Loucy (cell line): Measurements from ENCODE around the gene AFF3.

Experiments used
- EZH2phosphoT487 ChIP-seq: fragments of 200-600 bp; IDR thresholded peaks from 2 replicates; pipeline ENCODE4 v1.6.1; 2018; ENCODE audit warnings: antibody characterized with exemption, mild to moderate bottlenecking, moderate library complexity, borderline replicate concordance
- TF ChIP-seq, protein P1 (sequence below): fragments of 200-600 bp; sonication (generic); conservative IDR thresholded peaks from 2 replicates; pipeline ENCODE4 v1.5.1; 2014; ENCODE audit warnings: mild to moderate bottlenecking, antibody characterized with exemption, low read length

DNA sequence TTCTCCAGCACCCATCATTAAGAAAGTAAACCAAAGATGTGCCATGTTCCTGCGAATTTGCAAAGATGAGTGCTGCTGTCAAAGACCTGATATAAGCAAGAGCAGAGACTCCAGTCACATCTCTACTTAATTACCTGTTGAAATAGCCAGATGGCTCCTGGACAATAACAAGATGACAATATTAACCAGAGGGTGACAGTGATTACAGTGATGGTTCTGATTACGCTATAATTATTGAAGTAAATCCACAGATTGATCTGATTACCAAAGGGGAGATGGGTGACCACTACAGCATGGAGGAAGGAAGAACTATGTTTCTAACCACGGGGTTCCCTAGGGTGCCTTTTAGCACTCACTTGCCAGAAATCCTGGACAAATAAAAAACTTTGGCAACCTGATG, 36.5 kb upstream of the AFF3 start:
- TF ChIP-seq EZH2phosphoT487: no peak
- TF ChIP-seq, protein P1, sequence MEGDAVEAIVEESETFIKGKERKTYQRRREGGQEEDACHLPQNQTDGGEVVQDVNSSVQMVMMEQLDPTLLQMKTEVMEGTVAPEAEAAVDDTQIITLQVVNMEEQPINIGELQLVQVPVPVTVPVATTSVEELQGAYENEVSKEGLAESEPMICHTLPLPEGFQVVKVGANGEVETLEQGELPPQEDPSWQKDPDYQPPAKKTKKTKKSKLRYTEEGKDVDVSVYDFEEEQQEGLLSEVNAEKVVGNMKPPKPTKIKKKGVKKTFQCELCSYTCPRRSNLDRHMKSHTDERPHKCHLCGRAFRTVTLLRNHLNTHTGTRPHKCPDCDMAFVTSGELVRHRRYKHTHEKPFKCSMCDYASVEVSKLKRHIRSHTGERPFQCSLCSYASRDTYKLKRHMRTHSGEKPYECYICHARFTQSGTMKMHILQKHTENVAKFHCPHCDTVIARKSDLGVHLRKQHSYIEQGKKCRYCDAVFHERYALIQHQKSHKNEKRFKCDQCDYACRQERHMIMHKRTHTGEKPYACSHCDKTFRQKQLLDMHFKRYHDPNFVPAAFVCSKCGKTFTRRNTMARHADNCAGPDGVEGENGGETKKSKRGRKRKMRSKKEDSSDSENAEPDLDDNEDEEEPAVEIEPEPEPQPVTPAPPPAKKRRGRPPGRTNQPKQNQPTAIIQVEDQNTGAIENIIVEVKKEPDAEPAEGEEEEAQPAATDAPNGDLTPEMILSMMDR: no peak
